ENCODE data around the gene CDH23. TPM values are rescaled to one million over a fixed set of nuclear protein-coding genes. Genes with fewer than 3 reads are reported as not detected.

Gene CDH23
- total and polyA plus RNA-seq, 2 of the 8 experiments (the other 6 are each of a cell fraction or from before 2014, with no cell fraction given) = 1.9 to 4.9 TPM

DNA sequence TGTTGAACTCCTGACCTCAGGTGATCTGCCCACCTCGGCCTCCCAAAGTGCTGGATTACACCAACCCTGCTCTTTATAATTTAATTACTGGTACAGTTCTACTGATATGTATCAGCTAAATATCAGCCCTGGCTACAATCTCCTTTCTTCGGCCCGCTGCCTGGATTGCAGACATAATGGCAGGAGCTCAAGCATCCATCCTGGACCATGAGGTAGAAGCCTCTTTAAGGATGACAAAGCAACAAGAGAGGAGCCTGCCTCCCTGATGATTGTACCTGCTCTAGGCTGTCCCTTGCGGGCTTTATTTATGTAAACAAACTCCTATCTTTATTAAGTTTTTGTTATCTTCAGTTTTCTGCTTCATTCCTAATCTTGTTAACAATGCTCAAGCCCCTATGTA is 459.9 kb downstream of the CDH23 start:
- ChIA-PET CTCF (ENCODE audit: partially characterized antibody) (interaction anchor here (0.6 kb wide), 1 partner anchor 9 kb away, joined by 3 read pairs; no protein-coding TSS in a partner anchor), POLR2A (ENCODE audit: partially characterized antibody) (no interaction called here)
- Histone ChIP-seq H3K23ac (ENCODE audit: insufficient read length) (no peak overlapping the region), H2BK5ac (ENCODE audit: low read depth, low read length) (no peak overlapping the region), H4K8ac (ENCODE audit: extremely low read depth, insufficient read depth, low read length) (no peak overlapping the region), H4K91ac (replicated peaks; ENCODE audit: insufficient read length, low read length) (no peak overlapping the region), H3K79me1 (ENCODE audit: low read depth, low read length) (no peaks in the 10 kb centered on the region), H3K18ac (ENCODE audit: extremely low read depth, low read length) (no peak overlapping the region), H4K5ac (ENCODE audit: insufficient read length, low read depth, low read length) (no peak overlapping the region), H3K36me3 (ENCODE audit: control insufficient read depth in 2 of 4, insufficient read depth in 4 of 4, low read length in 3 of 4) (no peaks in the 10 kb centered on the region), H2BK12ac (ENCODE audit: low read depth, low read length) (no peak overlapping the region), H3K9me3 (ENCODE audit: insufficient read depth in 2 of 2, low read depth in 1 of 2, low read length in 1 of 2) (no peaks in the 10 kb centered on the region), H3K4me2 (ENCODE audit: insufficient read depth in 1 of 2, low read depth in 2 of 2, low read length in 2 of 2) (no peak overlapping the region), H3K4me1 (replicated peaks in 1 of 4; ENCODE audit: control insufficient read depth in 3 of 4, insufficient read depth in 4 of 4, low read length in 3 of 4) (peaks cover 3 to 10% (median 3%) of the 10 kb centered on the region in 4 experiments; a peak in 4 of 7 replicates), H2AK5ac (ENCODE audit: low read depth, low read length) (no peak overlapping the region), H3K27ac (ENCODE audit: low read depth, low read length) (no peak overlapping the region), H3K4ac (replicated peaks; ENCODE audit: insufficient read length, low read depth, low read length) (no peak overlapping the region), H2BK120ac (replicated peaks; ENCODE audit: low read depth, low read length) (no peak overlapping the region), H3K27me3 (replicated peaks in 1 of 4; ENCODE audit: control insufficient read depth in 3 of 4, extremely low read depth in 1 of 4, insufficient read depth in 3 of 4, low read length in 3 of 4) (no peaks in the 10 kb centered on the region), H3K9ac (replicated peaks in 1 of 4; ENCODE audit: extremely low read depth in 1 of 4, low read depth in 3 of 4, low read length in 3 of 4) (no peak overlapping the region), H2BK20ac (ENCODE audit: low read length) (no peak overlapping the region), H3K14ac (ENCODE audit: insufficient read length) (no peak overlapping the region), H3K23me2 (ENCODE audit: low read depth, low read length) (no peaks in the 10 kb centered on the region; the same call in 1 of the 2 replicates), H4K20me1 (replicated peaks in 1 of 2; ENCODE audit: control insufficient read depth in 1 of 2, insufficient read depth in 2 of 2, low read length in 2 of 2) (no peaks in the 10 kb centered on the region), H2AFZ (ENCODE audit: low read length) (no peak overlapping the region), H3K79me2 (ENCODE audit: control insufficient read depth in 1 of 2, insufficient read depth in 2 of 2, low read length in 2 of 2) (no peaks in the 10 kb centered on the region), H3K56ac (replicated peaks; ENCODE audit: insufficient read length, low read depth, low read length) (no peak overlapping the region), H3K4me3 (ENCODE audit: extremely low read depth in 1 of 4, insufficient read depth in 2 of 4, low read depth in 3 of 4, low read length in 4 of 4) (no peak overlapping the region), H2BK15ac (ENCODE audit: low read length) (no peak overlapping the region)
- DNase-seq (ENCODE audit: low read depth in 1 of 2, low spot score in 2 of 2) = no peak
- WGBS, 2 experiments (ENCODE audit: extremely low coverage in 1 of 2, insufficient coverage in 1 of 2, insufficient read length in 1 of 2, insufficient replicate concordance in 2 of 2, low coverage in 1 of 2, low lambda C conversion rate in 2 of 2, missing lambda C conversion rate in 1 of 2) = 88% methylated on average over 4 of the region's 4 CpGs; no CpG with 5 or more reads in 1 of the 2 experiments
- FAIRE-seq = no peak
- TF ChIP-seq, protein P1, sequence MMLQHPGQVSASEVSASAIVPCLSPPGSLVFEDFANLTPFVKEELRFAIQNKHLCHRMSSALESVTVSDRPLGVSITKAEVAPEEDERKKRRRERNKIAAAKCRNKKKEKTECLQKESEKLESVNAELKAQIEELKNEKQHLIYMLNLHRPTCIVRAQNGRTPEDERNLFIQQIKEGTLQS (IDR thresholded peaks at IDR 0.05; ENCODE audit: insufficient read depth, low read depth, low read length) = no peak
- no peak for TF ChIP-seq FOSL1 (IDR thresholded peaks at IDR 0.05; ENCODE audit: insufficient read depth, low read depth, low read length)
- no peak for TF ChIP-seq TCF12 (IDR thresholded peaks at IDR 0.05; ENCODE audit: low read depth, low read length)
- no peak for TF ChIP-seq CBX5 (IDR thresholded peaks at IDR 0.05; ENCODE audit: low read depth, low read length)
- TF ChIP-seq SIN3A (conservative IDR thresholded peaks at IDR 0.05 in 1 of 2, IDR thresholded peaks at IDR 0.05 in 1 of 2; ENCODE audit: low read depth in 1 of 2, low read length in 2 of 2) = no peak
- TF ChIP-seq TBP (IDR thresholded peaks at IDR 0.05; ENCODE audit: low read depth, low read length) = no peak
- no peak for TF ChIP-seq KDM4A (IDR thresholded peaks at IDR 0.05; ENCODE audit: low read depth, low read length, severe bottlenecking)
- no peak for TF ChIP-seq CTBP2 (IDR thresholded peaks at IDR 0.05; ENCODE audit: borderline replicate concordance, insufficient read depth, insufficient read length, low read length)
- TF ChIP-seq SIX5 (IDR thresholded peaks at IDR 0.05; ENCODE audit: low read depth, low read length) = no peak
- TF ChIP-seq ZNF274 (IDR thresholded peaks at IDR 0.05; ENCODE audit: borderline replicate concordance, extremely low read depth, low read length) = no peak
- no peak for TF ChIP-seq TEAD4 (IDR thresholded peaks at IDR 0.05; ENCODE audit: low read depth, low read length)
- TF ChIP-seq EP300 (IDR thresholded peaks at IDR 0.05; ENCODE audit: borderline replicate concordance in 1 of 2, low read depth in 2 of 2, low read length in 2 of 2) = no peak
- no peak for TF ChIP-seq GTF2F1 (IDR thresholded peaks at IDR 0.05; ENCODE audit: borderline replicate concordance, low read depth, low read length)
